Measurements from ENCODE around the gene C2orf80. TPM values are rescaled to one million over a fixed set of nuclear protein-coding genes. Genes with fewer than 3 reads are reported as not detected.
"Not testable (repeated sequence)": the region's sequence is repeated elsewhere in the genome, so short reads cannot be mapped to it uniquely, and the experiment has no call there.

The C2orf80 gene
- polyA plus RNA-seq, 3 donors: 0.21 to 0.85 (median 0.44) TPM

GRCh38 chr2:208182835-208183234 is 7.0 kb downstream of the C2orf80 start:
- no peak for DNase-seq (ENCODE audit: low read depth in 3 of 3, low spot score in 2 of 3)

GRCh38 chr2:208179028-208179609 is 10.7 kb downstream of the C2orf80 start:
- no peak for DNase-seq (ENCODE audit: low read depth in 3 of 3, low spot score in 2 of 3)

- DNase-seq (ENCODE audit: low read depth in 3 of 3, low spot score in 2 of 3): no peak
Measured at GRCh38 chr2:208175840-208176153, 14.0 kb downstream of the C2orf80 start.

GRCh38 chr2:208175069-208175839 is 14.6 kb downstream of the C2orf80 start:
- peak; percentile 52 to 74 (median 56) for DNase-seq (ENCODE audit: low read depth in 3 of 3, low spot score in 2 of 3)

GRCh38 chr2:208174144-208174543 is 15.7 kb downstream of the C2orf80 start:
- DNase-seq (ENCODE audit: low read depth in 3 of 3, low spot score in 2 of 3): no peak

- no peak for DNase-seq (ENCODE audit: low read depth in 3 of 3, low spot score in 2 of 3)
Measured at GRCh38 chr2:208172125-208172524, 17.7 kb downstream of the C2orf80 start.

GRCh38 chr2:208164951-208165755 is 24.7 kb downstream of the C2orf80 start:
- DNase-seq (ENCODE audit: low read depth in 3 of 3, low spot score in 2 of 3): no peak

- DNase-seq (ENCODE audit: low read depth in 3 of 3, low spot score in 2 of 3): no peak
Measured at GRCh38 chr2:208163489-208163888, 26.3 kb downstream of the C2orf80 start, which contains the start of gene CRYGA. Gene CRYGA (minus strand): TSS chr2:208163589. CDS start chr2:208163556, 33 bp downstream.

- no peak for DNase-seq (ENCODE audit: low read depth in 3 of 3, low spot score in 2 of 3)
Measured at GRCh38 chr2:208156439-208156838, 33.4 kb downstream of the C2orf80 start.

- no peak for DNase-seq (ENCODE audit: low read depth in 3 of 3, low spot score in 2 of 3)
Measured at GRCh38 chr2:208153156-208153555, 36.7 kb downstream of the C2orf80 start.

- DNase-seq (ENCODE audit: low read depth in 3 of 3, low spot score in 2 of 3): no peak
Measured at GRCh38 chr2:208150956-208151355, 38.9 kb downstream of the C2orf80 start.

- DNase-seq (ENCODE audit: low read depth in 3 of 3, low spot score in 2 of 3): no peak
Measured at GRCh38 chr2:208150094-208150493, 39.7 kb downstream of the C2orf80 start.

- no peak for DNase-seq (ENCODE audit: low read depth in 3 of 3, low spot score in 2 of 3)
Measured at GRCh38 chr2:208148803-208149202, 41.0 kb downstream of the C2orf80 start.

- no peak for DNase-seq (ENCODE audit: low read depth in 3 of 3, low spot score in 2 of 3)
Measured at GRCh38 chr2:208147759-208148158, 42.1 kb downstream of the C2orf80 start.

- DNase-seq (ENCODE audit: low read depth in 3 of 3, low spot score in 2 of 3): no peak
Measured at GRCh38 chr2:208147008-208147407, 42.8 kb downstream of the C2orf80 start.

GRCh38 chr2:208146006-208146405 is 43.8 kb downstream of the C2orf80 start, which contains the start of gene CRYGB:
Gene CRYGB (minus strand): TSS chr2:208146158. CDS start chr2:208146120, 38 bp downstream.
- DNase-seq (ENCODE audit: low read depth in 3 of 3, low spot score in 2 of 3): no peak

GRCh38 chr2:208142925-208143799 is 46.7 kb downstream of the C2orf80 start:
- no peak for DNase-seq (ENCODE audit: low read depth in 3 of 3, low spot score in 2 of 3)

- no peak for DNase-seq (ENCODE audit: low read depth in 3 of 3, low spot score in 2 of 3)
Measured at GRCh38 chr2:208142240-208142924, 47.4 kb downstream of the C2orf80 start.

GRCh38 chr2:208139447-208139846 is 50.4 kb downstream of the C2orf80 start:
- DNase-seq (ENCODE audit: low read depth in 3 of 3, low spot score in 2 of 3): no peak

- not testable (repeated sequence) for DNase-seq (ENCODE audit: low read depth in 3 of 3, low spot score in 2 of 3)
Measured at GRCh38 chr2:208138334-208138733, 51.5 kb downstream of the C2orf80 start.
